Measurements from ENCODE around the gene CTBP2.

The CTBP2 gene

GRCh38 chr10:125024497-125025234 lies 135.7 kb downstream of the CTBP2 start:
- no peak for DNase-seq (ENCODE audit: low spot score)

- DNase-seq (ENCODE audit: low spot score), result no peak
Observed at GRCh38 chr10:125023862-125024496, 136.4 kb downstream of the CTBP2 start.

- DNase-seq (ENCODE audit: low spot score), result no peak
Observed at GRCh38 chr10:125023255-125023654, 137.1 kb downstream of the CTBP2 start.

GRCh38 chr10:125022671-125023070 lies 137.7 kb downstream of the CTBP2 start:
- no peak for DNase-seq (ENCODE audit: low spot score)

GRCh38 chr10:125021686-125022344 lies 138.5 kb downstream of the CTBP2 start:
- DNase-seq (ENCODE audit: low spot score), result no peak

GRCh38 chr10:125020871-125021270 lies 139.5 kb downstream of the CTBP2 start:
- no peak for DNase-seq (ENCODE audit: low spot score)

DNA sequence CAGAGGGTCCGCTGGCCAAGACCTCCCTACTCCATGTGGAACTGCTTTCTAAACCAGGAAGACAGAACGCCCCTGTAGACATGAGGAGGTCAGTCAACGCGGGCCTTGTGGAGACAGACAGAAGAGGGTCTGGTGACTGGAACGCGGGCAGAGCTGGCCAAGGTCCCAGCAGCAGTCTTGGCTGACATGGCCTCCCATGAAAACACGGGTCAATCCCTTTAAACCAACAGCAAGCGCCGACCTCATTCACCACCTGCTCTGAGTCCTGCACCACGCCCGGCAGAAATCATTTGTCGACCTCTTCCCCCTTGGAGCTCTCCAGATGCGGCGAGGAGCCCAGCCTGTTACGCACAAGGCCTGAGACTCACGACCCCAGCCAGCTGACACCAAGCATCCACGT lies 140.0 kb downstream of the CTBP2 start:
- no peak for DNase-seq (ENCODE audit: low spot score)

DNA sequence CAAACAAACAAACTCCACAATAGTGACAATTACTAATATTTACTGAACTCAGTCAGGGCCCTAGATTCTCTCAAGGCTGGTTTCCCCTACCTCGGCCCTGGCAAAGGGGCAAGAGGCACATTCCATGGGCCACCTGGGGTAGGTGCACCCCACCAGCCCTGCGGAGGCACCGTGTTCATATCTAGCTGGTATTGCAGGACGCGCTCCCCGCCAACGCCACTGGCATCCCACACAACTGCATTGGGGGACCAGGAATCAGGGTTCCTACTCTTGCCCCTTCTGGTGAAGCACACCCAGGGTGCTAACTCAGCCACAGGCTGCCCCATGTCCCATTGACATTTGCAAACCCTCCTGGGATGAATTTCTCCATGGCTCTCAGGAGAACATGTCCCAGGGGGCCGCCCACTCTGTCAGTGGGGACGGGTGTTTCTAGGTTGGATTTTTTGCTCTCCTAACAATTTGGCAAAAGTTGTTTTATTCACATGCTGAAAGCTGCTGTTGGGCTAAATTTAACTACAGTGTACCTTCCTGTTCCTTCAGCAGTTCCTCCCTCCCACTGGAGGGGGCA lies 141.7 kb downstream of the CTBP2 start:
- no peak for DNase-seq (ENCODE audit: low spot score)

- DNase-seq (ENCODE audit: low spot score), result no peak
Observed at GRCh38 chr10:125017547-125018298, 142.6 kb downstream of the CTBP2 start.

- DNase-seq (ENCODE audit: low spot score), result no peak
Observed at GRCh38 chr10:125016611-125017202, 143.7 kb downstream of the CTBP2 start.

DNA sequence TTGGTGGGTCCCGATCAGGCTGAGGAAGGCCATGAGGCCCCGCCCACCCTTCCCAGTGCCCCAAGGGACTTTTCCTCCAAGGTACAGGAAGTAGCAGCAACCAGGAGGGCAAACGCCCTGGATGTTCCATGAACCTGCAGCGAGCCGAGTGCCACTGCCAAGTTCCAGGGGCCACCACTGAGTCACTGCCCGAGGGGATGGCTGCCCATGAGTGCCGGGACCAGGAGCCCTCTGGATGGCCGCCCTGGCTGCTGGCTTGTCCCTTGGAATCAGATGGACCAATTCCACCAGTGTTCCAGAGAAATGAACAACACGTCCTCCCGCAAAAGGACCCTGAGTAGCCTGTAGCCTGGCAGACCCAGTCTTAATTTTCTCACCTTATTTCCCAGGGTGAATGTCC lies 144.2 kb downstream of the CTBP2 start:
- DNase-seq (ENCODE audit: low spot score), result no peak

DNA sequence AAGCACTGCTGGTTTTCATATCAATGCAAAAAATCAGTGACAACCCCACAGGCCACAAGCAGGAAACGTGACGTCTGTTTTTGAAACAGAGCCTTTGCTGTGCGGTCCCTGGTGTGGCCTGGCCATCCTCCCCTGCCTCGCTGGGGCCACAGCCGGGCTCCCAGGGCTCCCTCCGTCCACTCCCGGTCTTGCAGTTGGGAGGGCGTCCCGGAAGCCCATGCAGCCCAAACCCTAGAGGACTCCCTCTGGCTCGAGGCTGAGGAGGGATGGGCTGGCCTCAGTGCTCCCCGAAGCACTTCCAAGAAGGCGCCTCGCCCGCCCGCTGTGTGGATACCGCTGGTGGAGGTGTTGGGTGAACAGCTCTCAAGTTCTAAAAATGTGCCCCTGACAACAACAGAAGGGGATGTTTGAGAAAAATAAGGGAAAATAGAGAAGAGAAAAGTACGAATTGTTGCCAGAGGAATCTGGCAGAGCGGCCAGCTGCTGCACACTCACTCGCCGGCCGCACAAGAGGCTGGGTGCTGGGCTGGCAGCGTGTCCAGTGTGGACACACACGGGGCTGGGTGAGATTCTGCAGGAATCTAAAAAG lies 144.9 kb downstream of the CTBP2 start:
- DNase-seq (ENCODE audit: low spot score), result no peak

DNA sequence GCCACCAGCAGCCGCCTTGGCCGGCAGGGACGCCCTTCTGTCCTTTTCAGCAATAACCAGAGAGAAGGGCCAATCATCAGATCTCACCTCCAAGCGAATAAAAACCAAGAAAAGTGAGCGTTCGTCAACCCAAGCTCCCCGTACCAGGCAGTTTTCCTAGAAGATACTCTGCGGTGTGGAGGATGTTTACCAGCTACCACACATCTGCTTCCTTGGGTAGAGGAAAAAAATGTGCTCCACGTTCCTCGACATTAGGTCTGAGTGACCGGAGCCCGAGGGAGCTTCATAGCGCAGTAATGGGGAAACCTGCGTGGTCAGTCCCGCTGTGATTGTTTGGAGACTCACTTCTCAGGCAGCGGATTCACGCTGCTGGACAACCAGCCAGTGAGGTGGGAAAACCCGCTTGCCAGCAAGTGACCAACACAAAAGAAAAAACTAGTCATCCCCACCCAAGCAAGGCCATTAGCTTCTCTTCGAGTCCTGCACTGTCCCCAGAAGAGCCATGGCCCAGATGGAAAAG lies 145.5 kb downstream of the CTBP2 start:
- DNase-seq (ENCODE audit: low spot score), result no peak

DNA sequence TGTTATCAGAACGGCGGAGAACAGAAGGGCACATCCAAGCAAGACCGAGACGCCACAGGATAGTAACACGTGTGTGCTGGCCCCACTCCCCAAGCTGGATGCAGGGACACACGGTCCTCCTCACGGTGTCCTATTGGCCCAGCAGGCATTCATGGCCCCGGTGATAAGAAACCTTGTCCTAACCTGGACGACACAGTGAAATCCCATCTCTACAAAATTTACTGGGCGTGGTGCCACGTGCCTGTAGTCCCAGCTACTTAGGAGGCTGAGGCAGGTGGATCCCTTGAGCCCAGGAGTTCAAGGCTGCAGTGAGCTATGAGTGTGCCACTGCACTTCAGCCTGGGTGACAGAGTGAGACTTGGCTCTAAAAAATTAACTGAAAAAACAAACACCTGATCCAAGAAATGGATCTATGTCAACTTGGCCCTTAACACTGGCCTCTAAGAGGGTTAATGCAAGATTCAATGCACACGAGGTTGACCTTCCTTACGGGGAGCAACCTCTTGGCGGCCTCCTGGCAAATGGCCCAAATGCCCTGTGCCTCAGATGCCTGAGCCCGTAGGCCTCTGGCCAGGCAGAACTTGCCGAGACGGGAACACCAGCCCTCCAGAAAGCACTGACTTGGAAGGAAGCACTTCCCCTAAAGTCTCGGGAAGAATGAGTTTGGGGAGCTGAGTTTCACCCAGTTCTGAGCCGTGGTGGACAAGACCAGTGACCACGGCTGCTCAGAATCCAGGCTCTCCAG lies 146.1 kb downstream of the CTBP2 start:
- no peak for DNase-seq (ENCODE audit: low spot score)

- no peak for DNase-seq (ENCODE audit: low spot score)
Observed at GRCh38 chr10:125013529-125013872, 146.9 kb downstream of the CTBP2 start.

DNA sequence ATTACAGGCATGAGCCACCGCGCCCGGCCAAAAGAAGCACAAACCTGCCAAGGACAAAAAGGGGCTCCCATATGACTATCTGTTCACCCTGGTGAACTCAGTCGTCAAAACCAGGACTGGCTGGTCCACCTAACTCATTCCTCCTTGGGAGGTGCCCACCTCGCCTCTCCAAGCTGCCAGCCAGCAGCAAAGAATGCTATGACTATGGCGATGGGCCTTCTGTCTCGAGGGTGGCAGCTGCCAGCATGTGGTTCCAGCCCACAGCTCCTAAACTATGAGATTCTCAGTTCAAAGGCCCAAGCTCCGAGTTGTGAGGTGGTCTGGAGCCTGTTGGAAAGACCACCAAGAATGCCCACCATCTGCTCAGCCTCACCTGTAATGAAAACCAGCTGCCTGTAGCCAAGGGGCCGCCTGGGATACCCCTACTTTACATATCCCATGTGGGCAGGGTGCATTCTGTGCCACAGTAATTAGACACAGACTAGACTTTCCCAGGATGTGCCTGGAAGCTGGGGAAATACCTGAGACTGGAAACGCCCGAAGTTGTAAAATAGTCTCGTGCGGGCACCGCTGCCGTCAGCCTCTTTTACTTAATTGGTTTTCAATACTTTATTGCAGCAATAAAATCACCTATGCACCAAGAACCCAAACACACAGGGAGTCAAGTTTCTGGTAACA lies 147.4 kb downstream of the CTBP2 start:
- DNase-seq (ENCODE audit: low spot score), result no peak

- no peak for DNase-seq (ENCODE audit: low spot score)
Observed at GRCh38 chr10:125011926-125012705, 148.2 kb downstream of the CTBP2 start.

DNA sequence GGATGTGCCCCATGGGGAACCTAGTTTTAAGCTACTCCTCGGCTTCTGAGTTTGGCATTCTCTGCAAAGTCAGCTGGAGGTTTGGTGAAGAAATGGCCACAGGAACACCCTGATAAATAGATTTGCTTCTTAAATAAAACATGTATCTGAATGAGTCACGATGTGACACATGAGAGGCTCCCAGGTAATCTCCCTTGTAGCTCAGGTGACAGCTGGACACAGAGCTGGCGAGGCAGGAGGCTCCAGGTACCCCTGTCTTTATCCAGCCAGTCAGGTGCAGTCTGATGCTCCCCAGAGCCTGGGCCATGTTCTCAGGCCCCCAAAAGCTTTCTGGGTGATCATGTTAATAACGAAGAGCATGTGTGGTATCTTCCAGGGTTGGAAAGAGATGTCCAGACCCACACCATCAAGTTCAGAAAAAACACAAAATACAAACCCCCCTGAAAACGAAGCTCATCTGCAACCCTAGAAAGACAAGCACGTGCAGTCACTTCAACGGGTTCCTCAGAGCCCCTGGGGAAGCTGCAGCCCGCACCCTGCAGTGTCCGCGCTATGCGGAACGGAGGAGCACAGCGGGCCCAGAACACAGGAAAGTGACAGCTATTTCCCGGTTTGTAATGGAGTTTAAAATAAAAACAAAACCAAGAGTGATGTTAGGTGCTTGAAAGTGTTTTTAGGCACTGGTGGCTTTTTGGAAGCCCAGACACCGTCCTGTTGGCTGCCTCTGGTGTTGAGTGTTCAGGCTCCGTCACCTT lies 149.0 kb downstream of the CTBP2 start:
- no peak for DNase-seq (ENCODE audit: low spot score)
